Common myeloid progenitor, CD34-positive (primary cell): ENCODE data around the gene LRRFIP2.

ENCODE experiments used
- CTCF ChIA-PET: fragments of 350-600 bp; sonication (Branson Sonifier 250); formaldehyde crosslinking; loops from one replicate; lab custom pipeline; 2021; ENCODE audit warnings: antibody characterized with exemption; lab: Charles Lee
- POLR2A ChIA-PET: fragments of 350-600 bp; sonication (Branson Sonifier 250); formaldehyde crosslinking; loops from one replicate; lab custom pipeline; 2021; ENCODE audit warnings: antibody characterized with exemption; lab: Charles Lee
- DNase-seq, 3 donors: peaks; one replicate each; pipeline versions ENCODE4 v3.0.0 to v3.0.0-alpha.2; 2013
- H3K27ac ChIP-seq, 2 experiments: 1 replicate in 1 of 2; 2 replicates in 1 of 2; pipeline ENCODE4 v1.7.0; 2013; ENCODE audit warnings: inconsistent platforms in 2 of 2, low read length in 2 of 2, mild to moderate bottlenecking in 2 of 2, low read depth in 1 of 2, moderate library complexity in 1 of 2; ENCODE audit not compliant: severe bottlenecking in 2 of 2, insufficient read depth in 1 of 2, poor library complexity in 1 of 2
- H3K27me3 ChIP-seq, 5 experiments: replicated peaks in 2 of 5; 1 replicate in 3 of 5; 2 replicates in 2 of 5; pipeline versions ENCODE4 v1.6.1 to v1.7.0; 2013; ENCODE audit warnings: low read length in 4 of 5, mild to moderate bottlenecking in 2 of 5, moderate library complexity in 2 of 5, inconsistent platforms in 1 of 5; ENCODE audit not compliant: insufficient read depth in 5 of 5, control insufficient read depth in 4 of 5
- H3K36me3 ChIP-seq, 4 experiments: 1 replicate in 2 of 4; 2 replicates in 2 of 4; pipeline versions ENCODE4 v1.6.1 to v1.7.0; 2013; ENCODE audit warnings: low read length in 3 of 4, control low read depth in 1 of 4, mild to moderate bottlenecking in 1 of 4; ENCODE audit not compliant: control insufficient read depth in 4 of 4, insufficient read depth in 4 of 4
- H3K4me1 ChIP-seq, 4 experiments: 1 replicate in 3 of 4; 2 replicates in 1 of 4; pipeline versions ENCODE4 v1.6.1 to v1.7.1; 2013; ENCODE audit warnings: low read length in 3 of 4, mild to moderate bottlenecking in 3 of 4, control low read depth in 1 of 4, inconsistent platforms in 1 of 4, moderate library complexity in 1 of 4; ENCODE audit not compliant: control insufficient read depth in 4 of 4, insufficient read depth in 4 of 4; ENCODE audit errors: control extremely low read depth in 1 of 4
- H3K4me3 ChIP-seq, 7 experiments: 1 replicate in 4 of 7; 2 replicates in 3 of 7; pipeline versions ENCODE4 v1.5.1 to v1.7.0; 2013; ENCODE audit warnings: mild to moderate bottlenecking in 7 of 7, low read length in 6 of 7, moderate library complexity in 6 of 7, inconsistent platforms in 2 of 7, low read depth in 2 of 7, control low read depth in 1 of 7; ENCODE audit not compliant: insufficient read depth in 4 of 7, control insufficient read depth in 1 of 7; ENCODE audit errors: extremely low read depth in 1 of 7
- H3K9me3 ChIP-seq, 5 experiments: 1 replicate in 4 of 5; 2 replicates in 1 of 5; pipeline versions ENCODE4 v1.6.1 to v1.7.1; 2013; ENCODE audit warnings: low read length in 4 of 5, mild to moderate bottlenecking in 2 of 5, inconsistent platforms in 1 of 5, low read depth in 1 of 5, moderate library complexity in 1 of 5; ENCODE audit not compliant: control insufficient read depth in 4 of 5, insufficient read depth in 2 of 5; ENCODE audit errors: control extremely low read depth in 1 of 5
- WGBS: methylation state at CpG from one replicate; pipeline ENCODE4 v1.1.5; 2013; ENCODE audit not compliant: insufficient coverage; 5-methylcytosine and 5-hydroxymethylcytosine counted together

LRRFIP2 gene

GRCh38 chr3:37163262-37164015 is 10.9 kb downstream of the LRRFIP2 start:
- DNase-seq, result peak in 2 of 3 donors; percentile 50 to 69
- no peaks in the 10 kb centered on the region for H3K9me3 ChIP-seq
- ChIA-PET POLR2A (no interaction called here), CTCF (interaction anchor here (0.8 to 1.6 kb wide), 7 partner anchors 8 to 79 kb away, joined by 3 to 5 read pairs (median 3); no protein-coding TSS in a partner anchor)
- H3K36me3 ChIP-seq, result peaks cover 0 to 13% (median 6%) of the 10 kb centered on the region in 4 experiments
- peaks cover 4 to 18% (median 10%) of the 10 kb centered on the region in 4 experiments for H3K4me1 ChIP-seq
- H3K27me3 ChIP-seq, result no peaks in the 10 kb centered on the region
- H3K4me3 ChIP-seq, result no peak overlapping the region
- WGBS, result 10% methylated on average over 3 of the region's 3 CpGs
- peak overlapping the region; percentile 8 to 20 for H3K27ac ChIP-seq

GRCh38 chr3:37162501-37163245 is 11.7 kb downstream of the LRRFIP2 start:
- no peak for DNase-seq
- ChIA-PET POLR2A (interaction anchor here (0.8 kb wide), 1 partner anchor 11 kb away, joined by 4 read pairs; no protein-coding TSS in a partner anchor), CTCF (interaction anchor here (0.8 to 1.6 kb wide), 8 partner anchors 9 to 78 kb away, joined by 3 to 6 read pairs (median 3); no protein-coding TSS in a partner anchor)
- Histone ChIP-seq H3K4me3 (no peak overlapping the region), H3K36me3 (peaks cover 0 to 6% (median 3%) of the 10 kb centered on the region in 4 experiments), H3K9me3 (no peaks in the 10 kb centered on the region), H3K27me3 (no peaks in the 10 kb centered on the region), H3K27ac (peak overlapping the region; percentile 8 to 20), H3K4me1 (peaks cover 4 to 18% (median 10%) of the 10 kb centered on the region in 4 experiments)
- 74% methylated on average over 3 of the region's 3 CpGs for WGBS

GRCh38 chr3:37161351-37161750 is 13.0 kb downstream of the LRRFIP2 start:
- Histone ChIP-seq H3K4me3 (no peak overlapping the region), H3K36me3 (peaks cover 0 to 5% (median 3%) of the 10 kb centered on the region in 4 experiments), H3K27ac (no peak overlapping the region), H3K4me1 (peaks cover 4 to 19% (median 10%) of the 10 kb centered on the region in 4 experiments), H3K9me3 (no peaks in the 10 kb centered on the region), H3K27me3 (no peaks in the 10 kb centered on the region)
- CTCF ChIA-PET, result interaction anchor here (1.3 kb wide), 1 partner anchor 13 kb away, joined by 6 read pairs; no protein-coding TSS in a partner anchor
- WGBS, result 91% methylated on average over 1 of the region's 3 CpGs
- no peak for DNase-seq
- POLR2A ChIA-PET, result no interaction called here

- peaks cover 0 to 8% (median 2%) of the 10 kb centered on the region in 4 experiments for H3K4me1 ChIP-seq
- DNase-seq, result no peak
- CTCF ChIA-PET, result no interaction called here
- peaks cover 0 to 7% (median 3%) of the 10 kb centered on the region in 4 experiments for H3K36me3 ChIP-seq
- no peaks in the 10 kb centered on the region for H3K27me3 ChIP-seq
- H3K9me3 ChIP-seq, result no peaks in the 10 kb centered on the region
- no peak overlapping the region for H3K27ac ChIP-seq
- no peak overlapping the region for H3K4me3 ChIP-seq
- POLR2A ChIA-PET, result no interaction called here
- WGBS, result 97% methylated on average over 8 of the region's 8 CpGs
These were observed 18.6 kb downstream of the LRRFIP2 start for GRCh38 chr3:37155782-37156181.

- DNase-seq, result no peak
- ChIA-PET CTCF (no interaction called here), POLR2A (no interaction called here)
- H3K27ac ChIP-seq, result no peak overlapping the region
- no peaks in the 10 kb centered on the region for H3K9me3 ChIP-seq
- no peak overlapping the region for H3K4me3 ChIP-seq
- H3K4me1 ChIP-seq, result peaks cover 0 to 8% (median 2%) of the 10 kb centered on the region in 4 experiments
- H3K27me3 ChIP-seq, result no peaks in the 10 kb centered on the region
- peaks cover 0 to 3% (median under 1%) of the 10 kb centered on the region in 4 experiments for H3K36me3 ChIP-seq
- 100% methylated on average over 1 of the region's 2 CpGs for WGBS
These were observed 19.6 kb downstream of the LRRFIP2 start for GRCh38 chr3:37154668-37155314.

- no peaks in the 10 kb centered on the region for H3K9me3 ChIP-seq
- ChIA-PET POLR2A (no interaction called here), CTCF (no interaction called here)
- H3K27me3 ChIP-seq, result no peaks in the 10 kb centered on the region
- DNase-seq, result no peak
- H3K36me3 ChIP-seq, result peaks cover 0 to 10% (median 4%) of the 10 kb centered on the region in 4 experiments
- no peak overlapping the region for H3K4me3 ChIP-seq
- peaks cover 7 to 35% (median 10%) of the 10 kb centered on the region in 4 experiments for H3K4me1 ChIP-seq
- no peak overlapping the region for H3K27ac ChIP-seq
- no CpG with 5 or more reads among the region's 1 CpG for WGBS
These were observed 23.8 kb downstream of the LRRFIP2 start for GRCh38 chr3:37150621-37151020.
